Mesenteric fat pad (tissue), 1 donor: Measurements from ENCODE around the gene NDRG2. TPM values are rescaled to one million over a fixed set of nuclear protein-coding genes. Genes with fewer than 3 reads are reported as not detected.
A peak's percentile ranks its signal among the peaks of the same experiment; 100 is the strongest.

Experiments
- DNase-seq: peaks from one replicate; pipeline ENCODE4 v3.0.0-alpha.2; 2020; ENCODE audit warnings: low spot score
- microRNA-seq: library from miRNA; unstranded; fragments of <30 nt; microRNA quantifications from one replicate; pipeline ENCODE4 v1.2.0, GENCODE V29; 2020; ENCODE audit warnings: borderline number of aligned reads
- total RNA-seq: library from RNA; stranded (reverse); fragmentation: NEBNext Ultra II Directional; extraction: Animal tissue kit (Norgen Biotek cat#: 25700); gene quantifications from one replicate; pipeline ENCODE4 v1.2.1, GENCODE V29; 2021
- donor health status: DM: yes; HTN: yes; CAD: no.

NDRG2 gene
- total RNA-seq, 1 donor from 2014 or later: 120 TPM

DNA sequence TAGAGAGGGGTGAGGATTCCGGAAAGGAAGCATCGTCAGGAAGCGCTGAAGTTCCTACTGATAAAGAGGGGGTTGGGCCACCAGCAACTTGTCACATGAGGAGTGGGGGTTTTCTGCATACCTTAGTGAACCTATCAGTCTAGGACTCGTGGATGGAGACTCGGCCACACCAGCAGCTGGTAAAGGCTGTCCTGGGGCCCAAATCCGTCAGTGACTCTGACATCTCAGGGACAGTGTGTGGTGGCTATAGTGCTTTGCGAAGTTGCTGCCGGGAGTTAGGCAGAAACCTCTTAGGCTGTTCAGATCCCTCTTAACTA lies 53.2 kb downstream of the NDRG2 start:
- no peak for DNase-seq

DNA sequence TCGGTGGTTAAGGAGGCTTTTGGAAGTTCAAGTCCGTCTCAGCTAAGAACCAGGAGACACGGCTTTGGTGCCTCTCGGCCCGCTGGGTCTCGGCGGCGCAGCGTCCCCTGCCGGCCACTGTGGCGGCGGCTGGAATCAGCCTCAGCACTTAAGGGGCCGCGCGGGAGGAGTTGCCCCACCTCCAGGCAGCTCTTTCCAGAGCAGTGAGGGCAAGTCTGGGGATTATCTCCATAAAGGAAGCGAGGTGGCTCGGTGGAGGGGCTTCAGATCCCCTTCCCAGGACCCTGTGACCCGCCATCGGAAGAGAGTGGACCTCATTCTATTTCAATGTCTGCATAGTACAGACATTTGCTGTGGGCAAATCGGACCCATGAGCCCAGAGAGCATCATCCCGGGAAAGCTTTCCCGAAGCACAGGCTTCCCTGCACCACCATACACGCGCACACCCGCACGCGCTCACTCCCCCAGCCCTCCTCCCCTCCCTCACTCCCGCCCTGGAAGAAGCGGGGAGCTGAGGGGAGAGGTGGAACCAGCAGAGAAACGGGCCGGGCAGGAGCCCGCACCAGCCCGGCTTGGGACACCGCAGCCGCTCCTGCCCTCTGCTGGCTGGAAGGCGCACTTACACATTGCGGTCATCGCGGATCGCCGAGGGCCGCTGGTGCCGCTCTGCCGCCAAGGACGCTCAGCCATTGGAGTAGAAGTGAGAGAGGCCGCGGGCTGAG lies 53.7 kb downstream of the NDRG2 start:
- DNase-seq: peak; percentile 94

DNA sequence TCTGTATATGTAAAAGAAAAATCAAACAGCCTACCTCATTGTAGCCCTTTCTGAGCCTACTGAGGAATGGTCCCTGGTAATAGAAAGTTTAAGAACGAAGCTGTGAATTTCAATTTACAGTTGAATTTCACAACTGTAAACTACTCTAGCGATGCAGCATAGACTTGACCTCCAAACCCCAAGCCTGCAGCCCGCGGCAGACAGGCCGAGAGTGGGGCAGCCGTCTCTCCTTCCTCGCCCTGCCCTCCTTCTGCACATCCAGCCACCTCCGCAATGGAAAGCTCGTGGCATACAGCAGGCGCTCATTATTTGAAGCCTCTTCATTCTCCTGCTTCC lies 54.2 kb downstream of the NDRG2 start:
- no peak for DNase-seq

DNA sequence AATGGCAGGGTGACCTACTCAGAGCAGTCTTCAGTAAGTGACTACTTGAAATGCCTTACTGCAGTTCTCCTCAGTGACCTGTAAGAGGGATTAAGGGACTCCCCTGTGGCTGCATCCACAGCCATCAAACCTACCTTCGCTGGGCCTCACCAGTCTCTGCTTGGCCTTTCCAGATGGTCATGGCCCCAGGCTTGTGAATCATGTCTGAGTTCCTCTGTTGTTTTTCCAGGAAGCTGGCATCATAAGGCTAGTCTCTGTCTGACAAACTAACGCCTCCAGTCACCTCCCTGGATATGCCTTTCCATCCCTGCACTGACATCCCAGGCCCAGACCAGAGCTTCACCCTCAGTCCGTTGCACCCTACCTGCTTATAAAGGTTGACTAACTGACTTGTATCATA lies 55.5 kb downstream of the NDRG2 start:
- DNase-seq: no peak

Small RNA genes lying within 50 kb of the gene (microRNA-seq; reads per million reads assigned to microRNA genes)
- not detected for gene MIR6717

Other genes with a start within 250 kb of the NDRG2 start
- gene RNASE6, start 243.8 kb downstream of the NDRG2 start, total RNA-seq: 19.3 TPM
- gene RNASE1, start 222.2 kb downstream of the NDRG2 start, total RNA-seq: 641 TPM
- gene RNASE3, start 133.7 kb downstream of the NDRG2 start, total RNA-seq: 0.80 TPM
- 8.7 TPM for gene RNASE2, start 69.6 kb downstream of the NDRG2 start, total RNA-seq
- 31.6 TPM for gene METTL17, start 35.1 kb downstream of the NDRG2 start, total RNA-seq
- not detected for gene SLC39A2, start 25.8 kb downstream of the NDRG2 start, total RNA-seq
- not detected for gene TPPP2, start 5.2 kb upstream of the NDRG2 start, total RNA-seq
- not detected for gene RNASE13, start 9.7 kb upstream of the NDRG2 start, total RNA-seq
- 0.39 TPM for gene RNASE7, start 17.3 kb upstream of the NDRG2 start, total RNA-seq
- not detected for gene RNASE8, start 32.8 kb upstream of the NDRG2 start, total RNA-seq
- gene ARHGEF40, start 45.2 kb upstream of the NDRG2 start, total RNA-seq: 81.1 TPM
- 80.6 TPM for gene ZNF219, start 73.6 kb upstream of the NDRG2 start, total RNA-seq
- gene TMEM253, start 76.0 kb upstream of the NDRG2 start, total RNA-seq: 2.2 TPM
- not detected for gene OR5AU1, start 131.0 kb upstream of the NDRG2 start, total RNA-seq
- 330 TPM for gene HNRNPC, start 244.4 kb upstream of the NDRG2 start, total RNA-seq